ENCODE results near the gene PXN. TPM values are rescaled to one million over a fixed set of nuclear protein-coding genes. Genes with fewer than 3 reads are reported as not detected.

Gene PXN
- total and polyA plus RNA-seq, 2 of the 13 experiments (the other 11 are each of a cell fraction or from before 2014, with no cell fraction given) = 13.6 to 14.2 TPM

DNA sequence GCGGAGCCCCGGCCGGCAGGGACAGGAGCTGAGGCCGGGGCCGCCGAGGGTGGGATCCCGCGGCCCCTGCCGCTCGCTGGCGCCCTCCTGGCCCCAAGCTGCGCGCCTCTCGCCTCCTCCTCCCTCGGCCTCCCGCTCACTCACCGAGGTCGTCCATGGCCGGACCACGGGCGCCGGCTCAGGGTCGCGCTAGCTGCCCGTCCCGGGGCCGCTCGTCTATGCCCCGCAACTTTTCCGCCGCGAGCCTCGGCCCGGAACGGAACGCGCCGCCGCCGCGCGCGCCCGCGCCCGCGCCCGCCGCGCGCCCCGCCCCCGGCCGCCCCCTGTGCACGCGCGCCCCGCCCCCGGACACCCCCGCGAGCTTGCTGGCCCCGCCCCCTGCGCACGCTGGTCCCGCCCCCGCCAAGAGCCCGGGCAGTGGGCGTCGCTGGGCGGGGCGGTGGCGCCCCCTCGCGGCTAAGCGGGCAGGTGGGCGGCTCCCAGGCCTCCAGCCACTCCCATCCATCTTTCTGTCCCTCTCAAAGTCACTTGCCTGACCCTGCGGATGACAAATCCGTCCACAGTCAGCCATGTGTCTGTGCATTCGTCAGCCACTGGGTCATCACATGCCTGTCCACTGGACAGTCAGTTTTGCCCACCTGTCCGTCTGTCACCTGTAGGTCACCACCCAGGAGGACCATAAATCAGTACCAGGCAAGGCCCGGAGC, at the start of gene PXN (continued):
- TF ChIP-seq, protein P1, sequence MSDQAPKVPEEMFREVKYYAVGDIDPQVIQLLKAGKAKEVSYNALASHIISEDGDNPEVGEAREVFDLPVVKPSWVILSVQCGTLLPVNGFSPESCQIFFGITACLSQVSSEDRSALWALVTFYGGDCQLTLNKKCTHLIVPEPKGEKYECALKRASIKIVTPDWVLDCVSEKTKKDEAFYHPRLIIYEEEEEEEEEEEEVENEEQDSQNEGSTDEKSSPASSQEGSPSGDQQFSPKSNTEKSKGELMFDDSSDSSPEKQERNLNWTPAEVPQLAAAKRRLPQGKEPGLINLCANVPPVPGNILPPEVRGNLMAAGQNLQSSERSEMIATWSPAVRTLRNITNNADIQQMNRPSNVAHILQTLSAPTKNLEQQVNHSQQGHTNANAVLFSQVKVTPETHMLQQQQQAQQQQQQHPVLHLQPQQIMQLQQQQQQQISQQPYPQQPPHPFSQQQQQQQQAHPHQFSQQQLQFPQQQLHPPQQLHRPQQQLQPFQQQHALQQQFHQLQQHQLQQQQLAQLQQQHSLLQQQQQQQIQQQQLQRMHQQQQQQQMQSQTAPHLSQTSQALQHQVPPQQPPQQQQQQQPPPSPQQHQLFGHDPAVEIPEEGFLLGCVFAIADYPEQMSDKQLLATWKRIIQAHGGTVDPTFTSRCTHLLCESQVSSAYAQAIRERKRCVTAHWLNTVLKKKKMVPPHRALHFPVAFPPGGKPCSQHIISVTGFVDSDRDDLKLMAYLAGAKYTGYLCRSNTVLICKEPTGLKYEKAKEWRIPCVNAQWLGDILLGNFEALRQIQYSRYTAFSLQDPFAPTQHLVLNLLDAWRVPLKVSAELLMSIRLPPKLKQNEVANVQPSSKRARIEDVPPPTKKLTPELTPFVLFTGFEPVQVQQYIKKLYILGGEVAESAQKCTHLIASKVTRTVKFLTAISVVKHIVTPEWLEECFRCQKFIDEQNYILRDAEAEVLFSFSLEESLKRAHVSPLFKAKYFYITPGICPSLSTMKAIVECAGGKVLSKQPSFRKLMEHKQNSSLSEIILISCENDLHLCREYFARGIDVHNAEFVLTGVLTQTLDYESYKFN (CRISPR knock-in tag; conservative IDR thresholded peaks at IDR 0.05) = no peak; the same call in 1 of the 2 replicates
- TF ChIP-seq GATAD2A (CRISPR knock-in tag; IDR thresholded peaks at IDR 0.05) = peak; percentile 58
- no peak for TF ChIP-seq PRMT3 (CRISPR knock-in tag; IDR thresholded peaks at IDR 0.05; ENCODE audit: borderline replicate concordance, low read depth)
- TF ChIP-seq ZNF670 (CRISPR knock-in tag; IDR thresholded peaks at IDR 0.05; ENCODE audit: borderline replicate concordance) = no peak
- TF ChIP-seq BHLHE40 (IDR thresholded peaks at IDR 0.05; ENCODE audit: low read length) = peak; percentile 51; the same call in 1 of the 2 replicates
- TF ChIP-seq, protein P2, sequence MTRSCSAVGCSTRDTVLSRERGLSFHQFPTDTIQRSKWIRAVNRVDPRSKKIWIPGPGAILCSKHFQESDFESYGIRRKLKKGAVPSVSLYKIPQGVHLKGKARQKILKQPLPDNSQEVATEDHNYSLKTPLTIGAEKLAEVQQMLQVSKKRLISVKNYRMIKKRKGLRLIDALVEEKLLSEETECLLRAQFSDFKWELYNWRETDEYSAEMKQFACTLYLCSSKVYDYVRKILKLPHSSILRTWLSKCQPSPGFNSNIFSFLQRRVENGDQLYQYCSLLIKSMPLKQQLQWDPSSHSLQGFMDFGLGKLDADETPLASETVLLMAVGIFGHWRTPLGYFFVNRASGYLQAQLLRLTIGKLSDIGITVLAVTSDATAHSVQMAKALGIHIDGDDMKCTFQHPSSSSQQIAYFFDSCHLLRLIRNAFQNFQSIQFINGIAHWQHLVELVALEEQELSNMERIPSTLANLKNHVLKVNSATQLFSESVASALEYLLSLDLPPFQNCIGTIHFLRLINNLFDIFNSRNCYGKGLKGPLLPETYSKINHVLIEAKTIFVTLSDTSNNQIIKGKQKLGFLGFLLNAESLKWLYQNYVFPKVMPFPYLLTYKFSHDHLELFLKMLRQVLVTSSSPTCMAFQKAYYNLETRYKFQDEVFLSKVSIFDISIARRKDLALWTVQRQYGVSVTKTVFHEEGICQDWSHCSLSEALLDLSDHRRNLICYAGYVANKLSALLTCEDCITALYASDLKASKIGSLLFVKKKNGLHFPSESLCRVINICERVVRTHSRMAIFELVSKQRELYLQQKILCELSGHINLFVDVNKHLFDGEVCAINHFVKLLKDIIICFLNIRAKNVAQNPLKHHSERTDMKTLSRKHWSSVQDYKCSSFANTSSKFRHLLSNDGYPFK (CRISPR knock-in tag; IDR thresholded peaks at IDR 0.05; ENCODE audit: borderline replicate concordance) = no peak
- no peak for TF ChIP-seq PHF20 (CRISPR knock-in tag; IDR thresholded peaks at IDR 0.05)
- TF ChIP-seq ZNF329 (CRISPR knock-in tag; IDR thresholded peaks at IDR 0.05; ENCODE audit: low read depth) = 0 out of 2 replicates have a peak, but pooled peaks have one; percentile 49
- TF ChIP-seq, protein P3, sequence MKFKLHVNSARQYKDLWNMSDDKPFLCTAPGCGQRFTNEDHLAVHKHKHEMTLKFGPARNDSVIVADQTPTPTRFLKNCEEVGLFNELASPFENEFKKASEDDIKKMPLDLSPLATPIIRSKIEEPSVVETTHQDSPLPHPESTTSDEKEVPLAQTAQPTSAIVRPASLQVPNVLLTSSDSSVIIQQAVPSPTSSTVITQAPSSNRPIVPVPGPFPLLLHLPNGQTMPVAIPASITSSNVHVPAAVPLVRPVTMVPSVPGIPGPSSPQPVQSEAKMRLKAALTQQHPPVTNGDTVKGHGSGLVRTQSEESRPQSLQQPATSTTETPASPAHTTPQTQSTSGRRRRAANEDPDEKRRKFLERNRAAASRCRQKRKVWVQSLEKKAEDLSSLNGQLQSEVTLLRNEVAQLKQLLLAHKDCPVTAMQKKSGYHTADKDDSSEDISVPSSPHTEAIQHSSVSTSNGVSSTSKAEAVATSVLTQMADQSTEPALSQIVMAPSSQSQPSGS (CRISPR knock-in tag; IDR thresholded peaks at IDR 0.05) = no peak
- no peak for TF ChIP-seq ZMYM3 (CRISPR knock-in tag; IDR thresholded peaks at IDR 0.05)
- TF ChIP-seq FOSL2 (CRISPR knock-in tag; IDR thresholded peaks at IDR 0.05) = peak; percentile 84
- TF ChIP-seq RFX3 (CRISPR knock-in tag; IDR thresholded peaks at IDR 0.05) = no peak
- no peak for TF ChIP-seq MIER2 (CRISPR knock-in tag; IDR thresholded peaks at IDR 0.05)
- TF ChIP-seq ZNF138 (CRISPR knock-in tag; IDR thresholded peaks at IDR 0.05; ENCODE audit: low read depth) = no peak; the same call in 1 of the 2 replicates
- no peak for TF ChIP-seq TCF7L2 (IDR thresholded peaks at IDR 0.05; ENCODE audit: low read depth, low read length)
- 0 out of 2 replicates have a peak, but pooled peaks have one; percentile 39 for TF ChIP-seq ZNF563 (CRISPR knock-in tag; IDR thresholded peaks at IDR 0.05)
- TF ChIP-seq MAF1 (CRISPR knock-in tag; IDR thresholded peaks at IDR 0.05; ENCODE audit: borderline replicate concordance) = no peak
- no peak for TF ChIP-seq ZBTB42 (CRISPR knock-in tag; IDR thresholded peaks at IDR 0.05)
- no peak for TF ChIP-seq SCMH1 (CRISPR knock-in tag; IDR thresholded peaks at IDR 0.05; ENCODE audit: borderline replicate concordance)
- no peak for TF ChIP-seq NR3C1 (CRISPR knock-in tag; IDR thresholded peaks at IDR 0.05)
- TF ChIP-seq, protein P4, sequence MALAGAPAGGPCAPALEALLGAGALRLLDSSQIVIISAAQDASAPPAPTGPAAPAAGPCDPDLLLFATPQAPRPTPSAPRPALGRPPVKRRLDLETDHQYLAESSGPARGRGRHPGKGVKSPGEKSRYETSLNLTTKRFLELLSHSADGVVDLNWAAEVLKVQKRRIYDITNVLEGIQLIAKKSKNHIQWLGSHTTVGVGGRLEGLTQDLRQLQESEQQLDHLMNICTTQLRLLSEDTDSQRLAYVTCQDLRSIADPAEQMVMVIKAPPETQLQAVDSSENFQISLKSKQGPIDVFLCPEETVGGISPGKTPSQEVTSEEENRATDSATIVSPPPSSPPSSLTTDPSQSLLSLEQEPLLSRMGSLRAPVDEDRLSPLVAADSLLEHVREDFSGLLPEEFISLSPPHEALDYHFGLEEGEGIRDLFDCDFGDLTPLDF (CRISPR knock-in tag; IDR thresholded peaks at IDR 0.05) = no peak

All from HepG2 (cell line).